GM12892 (cell line): ENCODE results near the gene EPB41L1.

ENCODE experiments used
- DNase-seq: peaks from one replicate; pipeline ENCODE4 v3.0.0; 2011; ENCODE audit not compliant: insufficient read length
- FAIRE-seq: peaks from 2 replicates; lab custom pipeline; 2011; peaks lifted over from hg19 to GRCh38; lab: Jason Lieb, UNC
- POLR2A ChIP-seq: IDR thresholded peaks from 2 replicates; pipeline ENCODE4 v1.6.1; 2011; ENCODE audit warnings: low read depth, low read length, control low read depth
- POLR2AphosphoS5 ChIP-seq: IDR thresholded peaks from 2 replicates; pipeline ENCODE4 v1.6.1; 2011; ENCODE audit warnings: low read depth, low read length, control low read depth
- TAF1 ChIP-seq: IDR thresholded peaks from 2 replicates; pipeline ENCODE4 v1.6.1; 2011; ENCODE audit warnings: low read depth, mild to moderate bottlenecking, control low read depth, low read length, borderline replicate concordance

Gene EPB41L1

DNA sequence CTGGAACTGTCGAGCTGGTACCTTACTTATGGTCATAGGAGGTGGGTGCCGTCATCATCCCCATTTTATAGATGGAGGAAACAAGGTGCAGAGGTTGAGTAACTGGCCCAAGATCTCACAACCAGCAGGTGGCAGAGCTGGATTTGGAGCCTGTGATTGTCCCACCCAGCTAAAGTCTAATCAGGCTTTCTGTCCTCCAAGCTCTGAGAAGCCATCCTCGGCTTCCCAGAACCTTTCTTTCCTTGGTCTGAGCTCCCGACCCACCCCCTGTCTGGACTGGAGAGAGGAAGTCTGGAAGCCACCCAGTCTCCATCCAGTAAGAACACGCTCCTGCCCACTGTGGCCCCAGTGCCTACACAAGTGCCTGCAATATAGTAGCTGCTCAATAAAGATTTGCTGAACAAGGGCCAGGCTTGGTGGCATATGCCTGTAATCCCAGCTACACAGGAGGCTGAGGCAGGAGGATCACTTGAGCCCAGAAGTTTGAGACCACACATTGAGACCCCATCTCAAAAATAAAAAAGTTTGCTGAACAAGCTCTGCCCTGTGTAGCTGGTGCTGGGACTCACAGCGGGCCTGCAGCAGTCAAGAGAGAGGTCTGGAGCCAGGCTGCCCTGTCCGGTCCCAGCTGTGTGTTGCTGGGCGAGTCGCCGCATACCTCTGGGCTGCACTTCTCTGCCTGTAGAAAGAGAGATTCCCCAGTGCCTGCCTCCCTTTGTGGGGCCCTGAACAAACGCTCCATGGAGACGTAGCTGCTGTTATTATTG lies 119.1 kb downstream of the EPB41L1 start:
- no peak for FAIRE-seq
- no peak for TF ChIP-seq TAF1
- TF ChIP-seq POLR2A, result no peak
- no peak for TF ChIP-seq POLR2AphosphoS5
- no peak for DNase-seq

GRCh38 chr20:36274181-36274841 lies 119.8 kb downstream of the EPB41L1 start:
- FAIRE-seq (no peak), DNase-seq (no peak)
- TF ChIP-seq POLR2A (no peak), POLR2AphosphoS5 (no peak), TAF1 (no peak)

DNA sequence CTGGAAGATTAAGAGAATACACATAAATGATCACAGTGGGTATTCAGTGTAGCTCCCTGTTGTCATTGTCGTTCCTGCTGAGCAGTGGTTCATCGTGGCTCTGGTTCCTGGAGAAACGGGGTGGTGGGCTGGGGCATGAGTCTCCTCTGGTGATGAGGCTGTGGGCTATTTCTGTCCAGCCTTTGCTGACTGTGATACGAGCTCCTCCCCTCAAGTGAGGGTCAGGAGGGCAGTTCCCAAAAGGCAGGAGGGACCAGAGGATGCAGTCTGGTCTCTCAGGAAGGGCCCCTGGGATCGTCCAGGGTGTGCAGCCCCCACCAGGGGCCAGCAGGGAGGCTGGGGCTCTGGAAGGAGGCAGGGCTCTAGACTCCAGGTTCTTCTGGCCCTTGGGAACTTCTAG lies 120.5 kb downstream of the EPB41L1 start:
- FAIRE-seq (no peak), DNase-seq (no peak)
- no peak for TF ChIP-seq TAF1
- no peak for TF ChIP-seq POLR2AphosphoS5

DNA sequence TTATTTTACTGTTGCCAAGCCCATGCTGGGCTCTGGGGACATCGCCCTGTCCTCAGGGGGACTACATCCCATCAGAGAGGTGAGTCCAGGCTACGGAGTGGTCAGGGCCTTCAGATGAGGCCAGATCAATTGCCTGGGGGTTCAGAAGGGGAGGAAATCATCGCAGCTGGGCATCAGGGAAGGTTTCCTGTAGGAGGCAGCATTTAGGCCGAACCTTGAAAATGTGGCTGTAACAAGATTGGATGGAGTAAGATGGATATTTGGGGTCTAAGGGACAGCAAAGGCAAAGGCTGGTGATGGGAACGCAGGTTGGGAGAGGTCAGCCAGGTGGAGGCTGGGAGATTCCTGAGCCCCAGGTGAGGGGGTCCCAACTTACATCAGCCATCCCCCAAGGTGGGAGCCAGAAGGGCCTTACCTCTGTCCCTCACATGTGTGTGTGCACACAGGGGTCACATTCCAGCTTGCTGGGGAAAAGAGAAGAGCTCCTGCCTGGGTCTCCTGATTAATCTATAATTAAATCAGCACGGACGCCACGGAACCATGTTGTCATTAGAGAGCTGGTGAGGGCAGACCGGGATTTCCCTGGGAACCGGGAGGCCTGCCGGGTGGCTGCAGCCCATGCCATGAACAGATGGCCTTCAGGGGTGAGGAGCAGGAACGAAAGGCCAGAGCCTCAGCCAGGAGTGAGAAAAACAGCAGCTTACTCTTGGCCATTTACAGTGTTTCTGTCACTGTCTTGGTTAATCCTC lies 121.1 kb downstream of the EPB41L1 start:
- no peak for DNase-seq
- no peak for TF ChIP-seq TAF1
- TF ChIP-seq POLR2AphosphoS5, result no peak
- no peak for TF ChIP-seq POLR2A
- FAIRE-seq, result no peak

DNA sequence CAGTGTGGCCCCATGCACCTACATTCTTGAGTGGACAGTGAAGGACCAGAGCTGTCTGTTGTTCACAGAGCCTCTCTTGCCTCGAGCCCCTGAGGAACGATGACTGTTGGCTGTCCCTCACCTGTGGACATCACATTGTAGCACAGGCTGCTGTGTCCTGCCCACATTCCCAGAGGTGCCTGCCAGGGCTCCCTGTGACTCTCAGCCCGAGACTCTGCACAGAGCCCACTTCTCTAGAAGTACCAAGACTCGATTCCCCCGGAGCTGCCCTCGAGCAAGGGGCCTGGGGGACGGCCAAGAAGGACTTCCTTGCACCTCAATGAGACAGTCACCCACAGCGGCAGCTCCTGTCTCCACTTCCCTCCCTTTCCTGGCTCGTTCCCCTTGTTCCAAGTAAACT lies 123.0 kb downstream of the EPB41L1 start:
- TF ChIP-seq TAF1 (no peak), POLR2A (no peak), POLR2AphosphoS5 (no peak)
- DNase-seq (no peak), FAIRE-seq (no peak)

GRCh38 chr20:36279362-36279761 lies 124.8 kb downstream of the EPB41L1 start:
- TF ChIP-seq POLR2A (no peak), TAF1 (no peak), POLR2AphosphoS5 (no peak)
- DNase-seq, result no peak
- no peak for FAIRE-seq

DNA sequence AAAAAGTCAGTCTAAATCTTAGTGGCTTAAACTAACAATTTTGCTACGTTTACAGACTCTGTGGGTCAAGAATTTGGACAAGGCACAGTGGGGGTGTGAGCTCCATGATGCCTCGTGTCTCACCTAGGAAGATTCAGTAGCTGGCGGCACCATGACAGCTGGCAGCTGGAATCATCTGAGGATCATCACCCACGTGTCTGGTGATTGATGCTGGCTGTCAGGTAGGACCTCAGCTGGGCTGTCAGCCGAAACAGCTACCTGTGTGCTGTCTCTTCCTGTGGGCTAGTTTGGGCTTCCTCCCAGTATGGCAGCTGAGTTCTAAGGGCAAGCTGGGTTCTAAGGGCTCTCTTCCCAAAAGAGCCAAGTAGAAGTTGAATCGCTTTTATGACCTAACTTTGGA lies 125.2 kb downstream of the EPB41L1 start:
- TF ChIP-seq TAF1, result no peak
- no peak for TF ChIP-seq POLR2A
- no peak for TF ChIP-seq POLR2AphosphoS5
- FAIRE-seq, result no peak
- DNase-seq, result no peak

DNA sequence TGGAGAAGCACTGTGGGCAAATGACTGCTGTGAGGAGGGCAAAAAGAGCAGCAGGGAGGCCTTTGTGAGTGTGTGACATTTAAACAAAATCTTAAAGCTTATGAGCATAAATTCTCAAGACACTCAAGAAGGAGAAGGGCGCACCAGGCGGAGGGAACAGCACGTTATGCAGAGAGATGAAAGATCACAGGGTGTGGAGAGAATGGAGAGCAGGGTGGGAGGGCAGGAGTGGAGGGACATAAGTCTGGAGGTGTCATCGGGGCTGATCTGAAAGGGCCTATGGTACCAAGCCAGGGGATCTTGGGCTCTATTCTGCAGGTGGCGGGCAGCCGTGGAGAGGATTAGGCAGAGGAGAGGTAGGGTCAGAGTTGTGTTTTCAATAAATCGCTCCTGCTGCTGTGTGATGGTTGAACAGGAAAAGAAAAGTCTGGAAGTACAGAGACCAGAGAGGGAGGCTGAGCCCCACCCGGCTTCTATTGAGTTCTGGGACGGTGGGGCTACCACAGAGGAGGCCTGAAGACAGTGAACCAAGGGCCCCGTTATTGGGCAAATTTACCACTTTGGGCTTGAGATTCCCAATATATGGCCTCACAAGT lies 127.3 kb downstream of the EPB41L1 start:
- no peak for FAIRE-seq
- TF ChIP-seq POLR2A, result no peak
- no peak for TF ChIP-seq POLR2AphosphoS5
- TF ChIP-seq TAF1, result no peak
- no peak for DNase-seq
